Neural cell (in vitro differentiated cells): Measurements from ENCODE around the gene CDYL. TPM values are rescaled to one million over a fixed set of nuclear protein-coding genes. Genes with fewer than 3 reads are reported as not detected.

Experiments used
- H2AFZ ChIP-seq: fragments of 200-600, 300-800 bp; sonication (generic), shearing (Covaris generic); 2 replicates; pipeline ENCODE4 v1.6.0; 2014; ENCODE audit warnings: low read depth, mild to moderate bottlenecking, antibody characterized with exemption, low read length, moderate library complexity
- H3F3A ChIP-seq: fragments of 200-600 bp; shearing (Covaris generic); 2 replicates; pipeline ENCODE4 v1.6.1; 2016; ENCODE audit warnings: mild to moderate bottlenecking, moderate library complexity, mixed read lengths, antibody characterized with exemption, low read length; ENCODE audit not compliant: insufficient read depth, poor library complexity, severe bottlenecking
- H3K27ac ChIP-seq: fragments of 200-600, 300-800 bp; sonication (generic), shearing (Covaris generic); 2 replicates; pipeline ENCODE4 v1.5.1; 2014; ENCODE audit warnings: mild to moderate bottlenecking, low read length, moderate library complexity
- H3K27me3 ChIP-seq: fragments of 300-800, 200-600 bp; sonication (generic), shearing (Covaris generic); 2 replicates; pipeline ENCODE4 v1.6.0; 2014; ENCODE audit warnings: mild to moderate bottlenecking, low read depth, low read length, moderate library complexity; ENCODE audit not compliant: insufficient read depth
- H3K36me3 ChIP-seq: fragments of 300-800, 200-600 bp; sonication (generic), shearing (Covaris generic); 2 replicates; pipeline ENCODE4 v1.5.1; 2014; ENCODE audit warnings: mild to moderate bottlenecking, antibody characterized with exemption, low read length, moderate library complexity; ENCODE audit not compliant: insufficient read depth
- H3K4me2 ChIP-seq: fragments of 300-800, 200-600 bp; sonication (generic), shearing (Covaris generic); 2 replicates; pipeline ENCODE4 v1.6.0; 2014; ENCODE audit warnings: mild to moderate bottlenecking, low read length
- H3K4me3 ChIP-seq: fragments of 300-800, 200-600 bp; sonication (generic), shearing (Covaris generic); 2 replicates; pipeline ENCODE4 v1.5.1; 2014; ENCODE audit warnings: mild to moderate bottlenecking, low read length, moderate library complexity
- H3K79me2 ChIP-seq: fragments of 200-600 bp; shearing (Covaris generic); replicated peaks from 2 replicates; pipeline ENCODE4 v1.6.0; 2014; ENCODE audit warnings: mild to moderate bottlenecking, low read length, moderate library complexity; ENCODE audit not compliant: insufficient read depth
- H3K9ac ChIP-seq: fragments of 300-800, 200-600 bp; sonication (generic), shearing (Covaris generic); 2 replicates; pipeline ENCODE4 v1.6.1; 2016; ENCODE audit warnings: mild to moderate bottlenecking, low read length, mixed read lengths
- H3K9me2 ChIP-seq: fragments of 200-600 bp; shearing (Covaris generic); 2 replicates; pipeline ENCODE4 v1.6.1; 2016; ENCODE audit warnings: mild to moderate bottlenecking, low read length, mixed read lengths; ENCODE audit not compliant: insufficient read depth
- H3K9me3 ChIP-seq: fragments of 200-600, 300-800 bp; sonication (generic), shearing (Covaris generic); 2 replicates; pipeline ENCODE4 v1.6.1; 2016; ENCODE audit warnings: mild to moderate bottlenecking, mixed run types, low read length, moderate library complexity, mixed read lengths
- H4K20me1 ChIP-seq: fragments of 200-600 bp; shearing (Covaris generic); 2 replicates; pipeline ENCODE4 v1.6.1; 2016; ENCODE audit warnings: mild to moderate bottlenecking, mixed run types; ENCODE audit not compliant: insufficient read depth
- EP300 ChIP-seq: fragments of 450-650 bp; conservative IDR thresholded peaks from 2 replicates; pipeline ENCODE4 v1.6.1; 2014; ENCODE audit warnings: antibody characterized with exemption, mild to moderate bottlenecking, moderate library complexity; ENCODE audit not compliant: poor library complexity, severe bottlenecking
- EZH2 ChIP-seq: fragments of 200-600, 300-800 bp; shearing (Covaris generic), sonication (generic); IDR thresholded peaks from 2 replicates; pipeline ENCODE4 v1.6.1; 2014; ENCODE audit warnings: antibody characterized with exemption, low read length, borderline replicate concordance, mild to moderate bottlenecking; ENCODE audit not compliant: insufficient read depth, poor library complexity, severe bottlenecking
- MXI1 ChIP-seq: fragments of 450-650 bp; conservative IDR thresholded peaks from 2 replicates; pipeline ENCODE4 v1.6.1; 2014; ENCODE audit warnings: antibody characterized with exemption, mild to moderate bottlenecking; ENCODE audit not compliant: poor library complexity, severe bottlenecking
- POLR2AphosphoS5 ChIP-seq: IDR thresholded peaks from 2 replicates; pipeline ENCODE4 v1.6.1; 2012
- RAD21 ChIP-seq: fragments of 450-650 bp; conservative IDR thresholded peaks from 2 replicates; pipeline ENCODE4 v1.6.1; 2014; ENCODE audit warnings: antibody characterized with exemption, mild to moderate bottlenecking, moderate library complexity
- SMC3 ChIP-seq: fragments of 450-650 bp; conservative IDR thresholded peaks from 2 replicates; pipeline ENCODE4 v1.6.1; 2014; ENCODE audit warnings: antibody characterized with exemption, mild to moderate bottlenecking, moderate library complexity; ENCODE audit not compliant: poor library complexity
- TAF1 ChIP-seq: IDR thresholded peaks from 2 replicates; pipeline ENCODE4 v1.6.1; 2012; ENCODE audit warnings: low read depth
- polyA plus RNA-seq: library from polyadenylated mRNA; depleted of rRNA; stranded (reverse); fragments of >200 nt; gene quantifications from 2 replicates; pipeline ENCODE4 v1.2.3, GENCODE V29; 2014
- TF ChIP-seq, protein P1 (sequence below): IDR thresholded peaks from 2 replicates; pipeline ENCODE4 v1.6.1; 2012; ENCODE audit warnings: borderline replicate concordance
- TF ChIP-seq, protein P2 (sequence below): fragments of 450-650 bp; IDR thresholded peaks from 2 replicates; pipeline ENCODE4 v1.5.1; 2014; ENCODE audit warnings: antibody characterized with exemption, mild to moderate bottlenecking, moderate library complexity; ENCODE audit not compliant: poor library complexity, severe bottlenecking

Gene CDYL
- polyA plus RNA-seq, 1 donor from 2014 or later: 5.2 TPM

DNA sequence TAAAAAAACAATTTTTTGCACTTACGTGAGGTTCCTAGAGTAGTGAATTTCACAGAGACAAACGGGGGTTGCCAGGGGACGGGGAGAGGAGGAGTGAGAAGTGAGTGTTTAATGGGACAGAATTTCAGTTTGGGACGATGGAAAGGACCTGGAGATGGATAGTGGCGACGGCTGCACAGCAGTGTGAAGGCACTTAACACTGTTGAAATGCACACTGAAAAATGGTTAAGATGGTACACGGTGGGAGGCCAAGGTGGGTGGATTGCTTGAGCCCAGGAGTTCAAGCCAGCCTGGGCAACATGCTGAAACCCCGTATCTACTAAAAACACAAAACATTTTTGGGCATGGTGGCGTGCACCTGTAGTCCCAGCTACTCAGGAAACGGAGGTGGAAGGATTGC is 196.2 kb downstream of the CDYL start:
- no peak overlapping the region for H2AFZ ChIP-seq
- TF ChIP-seq POLR2AphosphoS5: no peak
- TF ChIP-seq, protein P1, sequence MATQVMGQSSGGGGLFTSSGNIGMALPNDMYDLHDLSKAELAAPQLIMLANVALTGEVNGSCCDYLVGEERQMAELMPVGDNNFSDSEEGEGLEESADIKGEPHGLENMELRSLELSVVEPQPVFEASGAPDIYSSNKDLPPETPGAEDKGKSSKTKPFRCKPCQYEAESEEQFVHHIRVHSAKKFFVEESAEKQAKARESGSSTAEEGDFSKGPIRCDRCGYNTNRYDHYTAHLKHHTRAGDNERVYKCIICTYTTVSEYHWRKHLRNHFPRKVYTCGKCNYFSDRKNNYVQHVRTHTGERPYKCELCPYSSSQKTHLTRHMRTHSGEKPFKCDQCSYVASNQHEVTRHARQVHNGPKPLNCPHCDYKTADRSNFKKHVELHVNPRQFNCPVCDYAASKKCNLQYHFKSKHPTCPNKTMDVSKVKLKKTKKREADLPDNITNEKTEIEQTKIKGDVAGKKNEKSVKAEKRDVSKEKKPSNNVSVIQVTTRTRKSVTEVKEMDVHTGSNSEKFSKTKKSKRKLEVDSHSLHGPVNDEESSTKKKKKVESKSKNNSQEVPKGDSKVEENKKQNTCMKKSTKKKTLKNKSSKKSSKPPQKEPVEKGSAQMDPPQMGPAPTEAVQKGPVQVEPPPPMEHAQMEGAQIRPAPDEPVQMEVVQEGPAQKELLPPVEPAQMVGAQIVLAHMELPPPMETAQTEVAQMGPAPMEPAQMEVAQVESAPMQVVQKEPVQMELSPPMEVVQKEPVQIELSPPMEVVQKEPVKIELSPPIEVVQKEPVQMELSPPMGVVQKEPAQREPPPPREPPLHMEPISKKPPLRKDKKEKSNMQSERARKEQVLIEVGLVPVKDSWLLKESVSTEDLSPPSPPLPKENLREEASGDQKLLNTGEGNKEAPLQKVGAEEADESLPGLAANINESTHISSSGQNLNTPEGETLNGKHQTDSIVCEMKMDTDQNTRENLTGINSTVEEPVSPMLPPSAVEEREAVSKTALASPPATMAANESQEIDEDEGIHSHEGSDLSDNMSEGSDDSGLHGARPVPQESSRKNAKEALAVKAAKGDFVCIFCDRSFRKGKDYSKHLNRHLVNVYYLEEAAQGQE: no peak
- TF ChIP-seq EZH2: no peak
- TF ChIP-seq RAD21: no peak
- TF ChIP-seq, protein P2, sequence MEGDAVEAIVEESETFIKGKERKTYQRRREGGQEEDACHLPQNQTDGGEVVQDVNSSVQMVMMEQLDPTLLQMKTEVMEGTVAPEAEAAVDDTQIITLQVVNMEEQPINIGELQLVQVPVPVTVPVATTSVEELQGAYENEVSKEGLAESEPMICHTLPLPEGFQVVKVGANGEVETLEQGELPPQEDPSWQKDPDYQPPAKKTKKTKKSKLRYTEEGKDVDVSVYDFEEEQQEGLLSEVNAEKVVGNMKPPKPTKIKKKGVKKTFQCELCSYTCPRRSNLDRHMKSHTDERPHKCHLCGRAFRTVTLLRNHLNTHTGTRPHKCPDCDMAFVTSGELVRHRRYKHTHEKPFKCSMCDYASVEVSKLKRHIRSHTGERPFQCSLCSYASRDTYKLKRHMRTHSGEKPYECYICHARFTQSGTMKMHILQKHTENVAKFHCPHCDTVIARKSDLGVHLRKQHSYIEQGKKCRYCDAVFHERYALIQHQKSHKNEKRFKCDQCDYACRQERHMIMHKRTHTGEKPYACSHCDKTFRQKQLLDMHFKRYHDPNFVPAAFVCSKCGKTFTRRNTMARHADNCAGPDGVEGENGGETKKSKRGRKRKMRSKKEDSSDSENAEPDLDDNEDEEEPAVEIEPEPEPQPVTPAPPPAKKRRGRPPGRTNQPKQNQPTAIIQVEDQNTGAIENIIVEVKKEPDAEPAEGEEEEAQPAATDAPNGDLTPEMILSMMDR: no peak
- TF ChIP-seq MXI1: no peak
- no peak for TF ChIP-seq TAF1
- H4K20me1 ChIP-seq: no peaks in the 10 kb centered on the region
- H3K9ac ChIP-seq: no peak overlapping the region
- no peaks in the 10 kb centered on the region for H3K79me2 ChIP-seq
- H3K36me3 ChIP-seq: no peaks in the 10 kb centered on the region
- H3K9me2 ChIP-seq: no peaks in the 10 kb centered on the region
- H3K27ac ChIP-seq: no peak overlapping the region
- H3K9me3 ChIP-seq: no peaks in the 10 kb centered on the region
- H3K4me3 ChIP-seq: no peak overlapping the region
- no peaks in the 10 kb centered on the region for H3F3A ChIP-seq
- H3K4me2 ChIP-seq: no peak overlapping the region
- H3K27me3 ChIP-seq: no peaks in the 10 kb centered on the region

DNA sequence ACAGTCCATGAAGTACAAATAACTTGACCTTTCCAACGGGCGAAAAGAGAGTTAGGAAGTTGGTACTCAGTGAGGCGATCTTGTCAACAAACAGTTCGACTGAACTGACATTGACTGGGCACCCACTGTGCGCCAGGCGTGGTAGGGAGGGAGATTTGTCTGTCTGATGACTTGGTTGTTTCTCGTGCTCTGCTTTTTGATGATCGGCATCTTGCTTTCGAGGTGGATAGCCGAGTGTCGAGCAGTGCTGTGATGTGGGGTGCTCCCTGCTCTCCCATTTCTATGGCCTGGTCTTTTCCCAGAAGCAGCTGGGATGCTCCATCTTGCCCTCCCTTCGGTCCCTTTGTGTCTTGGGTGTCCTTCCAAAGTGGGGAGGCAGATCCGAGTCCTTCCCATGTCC is 197.2 kb downstream of the CDYL start:
- Histone ChIP-seq H3K4me2 (no peak overlapping the region), H3F3A (no peaks in the 10 kb centered on the region), H4K20me1 (no peaks in the 10 kb centered on the region), H3K27ac (no peak overlapping the region), H3K9me3 (no peaks in the 10 kb centered on the region), H3K27me3 (no peaks in the 10 kb centered on the region), H2AFZ (no peak overlapping the region), H3K4me3 (no peak overlapping the region), H3K9me2 (no peaks in the 10 kb centered on the region), H3K9ac (no peak overlapping the region), H3K36me3 (no peaks in the 10 kb centered on the region), H3K79me2 (no peaks in the 10 kb centered on the region)
- no peak for TF ChIP-seq EP300
- no peak for TF ChIP-seq RAD21
- TF ChIP-seq POLR2AphosphoS5: no peak
- TF ChIP-seq EZH2: no peak
- TF ChIP-seq, protein P1: no peak
- TF ChIP-seq SMC3: no peak
- TF ChIP-seq, protein P2: no peak
- TF ChIP-seq TAF1: no peak
- TF ChIP-seq MXI1: no peak
